HCT116 (cell line): Measurements from ENCODE around the gene SLC13A4.

ENCODE experiments used
- EZH2 ChIP-seq: fragments of 200-600 bp; sonication (generic); IDR thresholded peaks from 2 replicates; pipeline ENCODE4 v1.6.1; 2017; ENCODE audit warnings: antibody characterized with exemption, mixed run types
- SIN3A ChIP-seq: IDR thresholded peaks from 2 replicates; pipeline ENCODE4 v1.6.1; 2012; ENCODE audit warnings: low read depth
- TF ChIP-seq, protein P1 (sequence below), 3 experiments: fragments of 200-600 bp in 1 of 3; sonication (generic) in 1 of 3; IDR thresholded peaks in 2 of 3; conservative IDR thresholded peaks in 1 of 3; 2 replicates each; pipeline ENCODE4 v1.5.1; 2012 to 2017; ENCODE audit warnings: low read depth in 2 of 3, low read length in 2 of 3, antibody characterized with exemption in 1 of 3, borderline replicate concordance in 1 of 3, control low read depth in 1 of 3, mild to moderate bottlenecking in 1 of 3, mixed read lengths in 1 of 3, mixed run types in 1 of 3, moderate library complexity in 1 of 3; ENCODE audit not compliant: insufficient read depth in 1 of 3

DNA sequence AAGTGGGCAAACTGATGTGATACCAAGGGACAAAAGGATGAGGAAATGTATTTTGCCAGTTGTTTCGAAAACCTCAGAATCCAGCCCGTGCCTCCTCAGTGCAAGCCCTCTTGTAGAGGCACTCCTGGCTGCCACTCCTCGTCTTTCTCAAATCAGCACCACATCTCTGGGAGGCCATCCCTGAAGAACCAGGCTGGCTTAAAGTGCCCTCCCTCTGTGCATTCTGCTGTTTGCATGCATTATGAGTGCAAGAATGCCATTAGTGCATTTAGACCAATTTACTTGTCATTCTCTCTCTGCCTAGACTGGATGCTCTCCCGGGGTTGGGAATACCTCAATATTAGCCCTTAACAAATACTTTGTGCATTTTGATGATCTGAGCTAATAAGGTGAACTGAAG, 40.5 kb upstream of the SLC13A4 start:
- TF ChIP-seq, protein P1, sequence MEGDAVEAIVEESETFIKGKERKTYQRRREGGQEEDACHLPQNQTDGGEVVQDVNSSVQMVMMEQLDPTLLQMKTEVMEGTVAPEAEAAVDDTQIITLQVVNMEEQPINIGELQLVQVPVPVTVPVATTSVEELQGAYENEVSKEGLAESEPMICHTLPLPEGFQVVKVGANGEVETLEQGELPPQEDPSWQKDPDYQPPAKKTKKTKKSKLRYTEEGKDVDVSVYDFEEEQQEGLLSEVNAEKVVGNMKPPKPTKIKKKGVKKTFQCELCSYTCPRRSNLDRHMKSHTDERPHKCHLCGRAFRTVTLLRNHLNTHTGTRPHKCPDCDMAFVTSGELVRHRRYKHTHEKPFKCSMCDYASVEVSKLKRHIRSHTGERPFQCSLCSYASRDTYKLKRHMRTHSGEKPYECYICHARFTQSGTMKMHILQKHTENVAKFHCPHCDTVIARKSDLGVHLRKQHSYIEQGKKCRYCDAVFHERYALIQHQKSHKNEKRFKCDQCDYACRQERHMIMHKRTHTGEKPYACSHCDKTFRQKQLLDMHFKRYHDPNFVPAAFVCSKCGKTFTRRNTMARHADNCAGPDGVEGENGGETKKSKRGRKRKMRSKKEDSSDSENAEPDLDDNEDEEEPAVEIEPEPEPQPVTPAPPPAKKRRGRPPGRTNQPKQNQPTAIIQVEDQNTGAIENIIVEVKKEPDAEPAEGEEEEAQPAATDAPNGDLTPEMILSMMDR (IDR thresholded peaks at IDR 0.05 in 2 of 3, conservative IDR thresholded peaks at IDR 0.05 in 1 of 3; ENCODE audit: borderline replicate concordance in 1 of 3, insufficient read depth in 1 of 3, low read depth in 2 of 3, low read length in 2 of 3): no peak
- TF ChIP-seq SIN3A (no peak), EZH2 (no peak)
